Effector CD8-positive, alpha-beta T cell (primary cell): ENCODE results near the gene ARHGDIG.

Experiments used
- DNase-seq: peaks from one replicate; lab custom pipeline; 2025; lab: John Stamatoyannopoulos, UW

ARHGDIG gene

DNA sequence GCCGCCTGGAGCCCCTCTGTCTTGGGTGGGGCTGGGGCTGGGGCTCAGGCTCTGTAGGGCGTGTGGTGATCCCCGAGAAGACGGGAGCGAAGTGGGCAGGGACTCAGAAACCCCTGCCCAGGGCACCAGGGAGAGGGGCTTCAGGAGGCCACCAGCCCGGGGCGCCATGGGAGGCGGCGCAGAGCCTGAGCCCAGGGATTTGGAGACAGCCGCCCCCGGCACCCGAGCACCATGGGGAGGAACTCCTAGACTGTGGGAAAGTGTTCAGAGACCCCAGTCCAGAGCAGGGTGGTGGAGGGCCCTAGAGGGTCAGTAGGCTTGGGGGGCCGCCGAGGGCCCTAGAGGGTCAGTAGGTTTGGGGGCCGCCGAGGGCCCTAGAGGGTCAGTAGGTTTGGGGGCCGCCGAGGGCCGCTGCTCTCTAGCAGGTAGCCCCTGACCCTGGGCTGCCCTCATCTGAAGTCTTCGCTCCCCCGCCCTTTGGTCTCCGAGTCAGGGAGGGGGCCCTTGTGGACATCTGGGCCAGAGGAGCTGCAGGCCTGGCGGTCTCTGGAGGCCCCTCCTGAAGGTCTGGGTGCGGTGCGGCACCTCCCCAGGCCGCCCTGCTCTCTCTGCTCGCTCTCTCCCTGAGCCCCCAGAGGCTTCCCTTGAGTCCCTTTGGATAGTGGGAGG is 734 bp downstream of the ARHGDIG start:
- DNase-seq, result no peak

DNA sequence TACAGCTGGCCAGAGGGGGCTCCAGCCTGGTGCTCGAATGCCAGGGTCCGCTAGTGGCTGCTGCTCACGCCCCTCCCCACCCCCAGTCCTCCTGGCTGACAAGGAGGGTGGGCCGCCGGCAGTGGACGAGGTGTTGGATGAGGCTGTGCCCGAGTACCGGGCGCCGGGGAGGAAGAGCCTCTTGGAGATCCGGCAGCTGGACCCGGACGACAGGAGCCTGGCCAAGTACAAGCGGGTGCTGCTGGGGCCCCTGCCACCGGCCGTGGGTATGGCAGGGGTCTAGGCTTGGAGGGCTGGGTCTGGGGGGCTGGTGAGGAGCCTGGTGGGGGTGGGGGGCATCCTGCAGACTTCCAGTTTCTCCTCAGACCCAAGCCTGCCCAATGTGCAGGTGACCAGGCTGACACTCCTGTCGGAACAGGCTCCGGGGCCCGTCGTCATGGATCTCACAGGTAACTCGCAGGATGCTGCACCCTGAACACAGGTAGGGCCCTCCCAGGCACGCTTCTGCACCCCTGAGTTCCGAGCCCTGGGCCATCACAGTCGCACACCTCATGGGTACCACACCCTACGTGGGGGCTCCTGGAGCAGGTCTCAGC is 1.4 kb downstream of the ARHGDIG start:
- no peak for DNase-seq

DNA sequence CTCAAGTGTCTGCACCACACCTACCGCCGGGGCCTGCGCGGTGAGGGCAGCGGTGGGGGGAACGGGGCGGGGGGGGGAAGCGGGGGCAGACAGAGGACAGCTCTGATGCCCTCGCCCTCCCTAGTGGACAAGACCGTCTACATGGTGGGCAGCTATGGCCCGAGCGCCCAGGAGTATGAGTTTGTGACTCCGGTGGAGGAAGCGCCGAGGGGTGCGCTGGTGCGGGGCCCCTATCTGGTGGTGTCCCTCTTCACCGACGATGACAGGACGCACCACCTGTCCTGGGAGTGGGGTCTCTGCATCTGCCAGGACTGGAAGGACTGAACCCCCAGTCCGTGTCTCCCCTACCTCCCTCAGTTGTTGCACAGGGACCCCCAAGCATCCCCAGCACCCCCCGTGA is 2.1 kb downstream of the ARHGDIG start:
- no peak for DNase-seq

DNA sequence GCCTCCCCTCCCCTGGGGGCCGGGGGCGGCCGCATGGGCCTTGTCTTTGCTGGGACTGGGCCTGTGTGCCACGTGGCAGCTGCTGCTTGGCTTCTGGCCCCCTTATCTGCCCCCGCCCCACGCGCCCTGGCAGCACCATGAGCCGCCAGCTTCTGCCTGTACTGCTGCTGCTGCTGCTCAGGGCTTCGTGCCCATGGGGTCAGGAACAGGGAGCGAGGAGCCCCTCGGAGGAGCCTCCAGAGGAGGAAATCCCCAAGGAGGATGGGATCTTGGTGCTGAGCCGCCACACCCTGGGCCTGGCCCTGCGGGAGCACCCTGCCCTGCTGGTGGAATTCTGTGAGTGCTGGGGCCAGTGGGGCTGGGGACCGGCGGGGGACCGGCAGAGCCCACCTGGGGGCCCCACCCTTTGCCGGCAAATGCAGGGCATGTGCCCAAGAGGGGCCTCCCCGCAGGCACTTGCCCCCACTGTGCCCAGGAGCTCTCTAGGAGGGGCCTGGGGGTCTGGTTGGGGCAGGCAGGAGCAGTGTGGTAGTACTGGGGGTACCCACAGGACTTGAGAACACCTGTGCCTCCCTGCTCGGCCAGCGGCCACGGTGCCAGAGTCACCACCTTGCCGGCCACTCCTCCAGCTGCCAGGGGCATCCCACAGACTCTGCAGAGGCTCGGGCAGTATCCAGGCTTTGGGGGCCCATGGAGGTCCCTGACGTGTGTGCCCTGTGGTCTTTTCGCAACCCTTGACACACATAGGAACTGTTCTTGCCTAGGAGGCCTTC is 2.8 kb downstream of the ARHGDIG start, which contains the start of gene PDIA2:
PDIA2 (plus strand) TSS at position 132 of the 773 bp plus-strand sequence; CDS start at position 138, 6 bp downstream.
- no peak for DNase-seq

- DNase-seq, result no peak
Measured at GRCh38 chr16:284204-285120, 4.1 kb downstream of the ARHGDIG start.

GRCh38 chr16:285146-286055 is 5.0 kb downstream of the ARHGDIG start:
- no peak for DNase-seq

DNA sequence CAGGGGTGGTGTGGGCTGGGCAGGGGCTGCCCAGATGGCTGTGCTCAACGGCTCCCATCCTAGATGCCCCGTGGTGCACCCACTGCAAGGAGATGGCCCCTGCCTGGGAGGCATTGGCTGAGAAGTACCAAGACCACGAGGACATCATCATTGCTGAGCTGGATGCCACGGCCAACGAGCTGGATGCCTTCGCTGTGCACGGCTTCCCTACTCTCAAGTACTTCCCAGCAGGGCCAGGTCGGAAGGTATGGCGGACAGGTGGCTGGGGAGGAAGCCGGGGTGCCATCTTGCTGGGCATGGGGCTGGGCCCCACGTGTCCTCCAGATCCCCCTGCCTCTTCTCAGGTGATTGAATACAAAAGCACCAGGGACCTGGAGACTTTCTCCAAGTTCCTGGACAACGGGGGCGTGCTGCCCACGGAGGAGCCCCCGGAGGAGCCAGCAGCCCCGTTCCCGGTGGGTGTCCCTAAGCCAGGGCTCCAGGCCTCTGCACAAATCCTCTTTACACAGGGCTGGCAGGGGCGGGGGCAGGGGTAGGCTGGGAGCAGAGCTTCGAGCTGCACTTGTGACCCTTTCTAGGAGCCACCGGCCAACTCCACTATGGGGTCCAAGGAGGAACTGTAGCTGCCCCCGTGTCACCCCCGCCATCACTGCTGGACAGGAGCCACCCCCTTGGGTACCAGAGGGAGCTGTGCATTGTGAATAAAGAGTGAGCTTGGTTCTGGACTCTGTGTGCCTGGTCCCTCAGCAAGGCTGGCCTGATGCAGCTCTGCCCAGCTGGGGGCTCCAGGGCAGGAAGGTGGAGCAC is 6.3 kb downstream of the ARHGDIG start:
- no peak for DNase-seq

DNA sequence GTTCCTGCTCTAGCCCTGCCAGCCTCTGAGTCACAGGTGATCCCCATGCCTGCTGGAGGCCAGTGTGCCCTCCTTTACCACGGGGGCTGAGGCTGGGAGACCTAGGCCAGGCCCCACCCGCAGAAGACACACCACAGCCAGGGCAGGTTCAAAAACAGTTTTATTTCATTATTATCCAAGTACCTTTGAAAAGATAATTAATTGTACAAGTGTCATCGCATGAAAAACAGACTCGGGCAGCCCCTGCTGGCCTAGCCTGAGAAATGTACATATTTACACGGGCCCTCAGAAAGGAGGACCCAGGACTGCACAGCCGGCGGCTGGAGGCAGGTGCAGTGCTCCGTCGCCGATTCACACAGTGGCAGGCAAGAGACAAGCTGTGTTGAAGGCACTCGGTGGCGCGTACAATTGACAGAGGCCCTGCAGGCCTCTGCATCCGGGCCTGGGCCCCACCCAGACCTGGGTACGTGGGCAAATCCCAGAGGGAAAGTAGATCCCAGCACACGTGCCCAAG is 7.0 kb downstream of the ARHGDIG start:
- no peak for DNase-seq

GRCh38 chr16:287981-288920 is 7.9 kb downstream of the ARHGDIG start:
- no peak for DNase-seq

DNA sequence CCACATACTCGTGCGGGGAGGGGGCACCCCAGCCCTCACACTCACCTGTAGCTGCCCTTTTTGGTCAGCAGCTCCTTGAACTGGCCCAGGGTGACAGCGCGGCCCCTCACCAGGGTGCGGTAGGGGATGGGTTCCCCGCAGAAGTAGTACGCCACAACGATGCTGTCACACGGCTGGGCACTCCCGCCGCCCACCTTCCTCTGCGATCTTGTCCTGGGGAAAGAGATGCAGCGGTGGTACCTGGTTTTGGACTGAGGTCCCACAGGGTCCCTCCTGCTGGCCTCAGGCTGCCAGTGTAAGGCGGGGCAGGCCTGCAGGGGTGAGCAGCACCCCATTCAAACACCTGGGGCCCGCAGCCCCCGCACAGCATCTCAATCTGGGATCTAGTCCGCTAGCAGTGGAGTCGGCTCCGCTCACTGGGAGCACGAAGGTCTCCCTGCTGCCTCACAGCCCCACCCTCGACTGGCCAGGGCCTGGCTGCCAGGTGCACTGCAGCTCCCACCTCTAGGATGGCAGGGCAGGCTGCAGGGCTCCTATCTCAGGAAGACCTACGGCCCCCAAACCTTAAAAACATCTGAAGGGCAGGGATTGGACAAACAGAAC is 9.1 kb downstream of the ARHGDIG start:
- DNase-seq, result no peak

DNA sequence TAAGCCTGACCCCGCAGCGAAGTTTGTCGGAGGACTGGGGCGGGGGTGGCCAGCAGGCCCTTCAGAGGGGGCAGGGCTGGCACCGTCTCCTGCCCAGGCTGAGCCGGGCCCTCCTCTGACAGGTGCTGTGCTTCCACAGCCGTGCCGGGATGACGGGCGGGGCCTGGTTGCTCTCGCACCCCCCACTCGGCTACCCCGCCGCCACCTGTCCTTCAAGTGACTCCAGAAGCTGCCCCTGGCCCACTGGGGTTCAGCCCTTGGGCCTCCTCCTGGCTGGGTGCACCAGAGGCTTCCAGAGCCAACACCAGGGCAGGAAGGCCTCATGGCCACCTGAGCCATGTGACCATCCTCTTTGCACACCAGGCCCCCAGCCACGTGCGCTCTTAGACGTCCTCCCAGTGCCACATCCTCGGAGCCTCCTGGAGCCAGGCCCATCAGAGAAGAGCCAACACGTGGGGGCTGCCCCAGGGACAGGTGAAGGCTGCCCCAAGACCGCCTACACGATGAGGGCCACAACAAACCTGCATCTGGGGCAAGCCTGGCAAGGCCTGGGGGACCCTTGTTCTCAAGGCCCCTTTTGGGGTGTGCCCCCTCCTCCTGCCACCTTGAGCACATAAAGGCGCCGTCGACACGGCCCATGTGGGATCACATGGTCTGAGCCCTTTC is 9.8 kb downstream of the ARHGDIG start:
- DNase-seq, result no peak

GRCh38 chr16:290681-291405 is 10.5 kb downstream of the ARHGDIG start:
- no peak for DNase-seq

- DNase-seq, result no peak
Measured at GRCh38 chr16:291539-291938, 11.1 kb downstream of the ARHGDIG start.

DNA sequence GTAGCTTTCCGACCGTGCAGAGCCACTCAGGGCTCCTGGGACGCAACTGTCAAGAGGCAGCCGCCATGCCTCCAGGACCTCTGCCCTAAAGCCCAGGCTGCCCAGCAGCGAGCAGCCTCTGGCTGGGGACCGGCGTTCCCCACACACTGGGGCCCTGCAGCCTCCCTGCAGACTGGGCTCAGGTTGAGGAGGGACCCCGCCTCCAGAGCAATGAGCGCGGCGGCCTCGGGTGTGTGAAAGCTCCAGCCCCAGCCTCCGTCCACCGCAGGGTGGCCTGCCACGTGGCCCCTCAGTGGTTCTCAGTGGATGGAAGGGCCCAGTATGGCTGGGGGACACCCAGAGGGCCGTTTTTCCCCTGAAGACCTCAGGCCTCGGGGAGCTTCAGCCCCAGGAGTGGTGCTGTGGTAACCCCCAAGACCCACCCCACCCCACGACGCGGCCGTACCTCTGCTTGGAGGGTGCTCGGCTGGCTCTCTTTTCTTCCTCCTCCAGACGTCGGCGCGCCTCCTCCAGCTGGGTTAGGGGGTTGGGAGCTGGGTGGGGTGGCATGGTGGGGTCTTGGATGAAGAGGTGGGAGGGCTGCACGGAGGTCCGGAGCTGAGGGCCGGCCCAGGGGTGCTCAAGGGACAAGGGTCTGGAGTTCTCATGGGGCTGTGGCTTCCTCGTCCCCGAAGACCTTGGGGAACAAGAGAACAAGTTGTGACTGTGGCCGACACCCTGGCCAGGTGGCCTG is 12.8 kb downstream of the ARHGDIG start:
- DNase-seq, result no peak

GRCh38 chr16:296276-296675 is 15.9 kb downstream of the ARHGDIG start:
- DNase-seq, result no peak

- no peak for DNase-seq
Measured at GRCh38 chr16:296806-297510, 16.6 kb downstream of the ARHGDIG start.
